Measurements from ENCODE around the gene DNAJC17. TPM values are rescaled to one million over a fixed set of nuclear protein-coding genes. Genes with fewer than 3 reads are reported as not detected.
A peak's percentile ranks its signal among the peaks of the same experiment; 100 is the strongest.

The DNAJC17 gene, protein sequence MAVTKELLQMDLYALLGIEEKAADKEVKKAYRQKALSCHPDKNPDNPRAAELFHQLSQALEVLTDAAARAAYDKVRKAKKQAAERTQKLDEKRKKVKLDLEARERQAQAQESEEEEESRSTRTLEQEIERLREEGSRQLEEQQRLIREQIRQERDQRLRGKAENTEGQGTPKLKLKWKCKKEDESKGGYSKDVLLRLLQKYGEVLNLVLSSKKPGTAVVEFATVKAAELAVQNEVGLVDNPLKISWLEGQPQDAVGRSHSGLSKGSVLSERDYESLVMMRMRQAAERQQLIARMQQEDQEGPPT
- 44.9 and 75.8 TPM in 2 replicates for total RNA-seq (2014; rRNA removed; shearing (Covaris generic); ENCODE audit: low replicate concordance)

- Histone ChIP-seq H3K27me3 (no peaks in the 10 kb centered on the region), H3K9me3 (no peaks in the 10 kb centered on the region), H3K4me3 (peak within 1 kb of the TSS; percentile 98), H3K36me3 (no peaks in the 10 kb centered on the region)
- DNase-seq: peak; percentile 97
Measured at GRCh38 chr15:40807028-40807887, at the start of gene DNAJC17, which contains the start of gene ZFYVE19. DNAJC17 (minus strand) TSS chr15:40807473; CDS start chr15:40807446, 27 bp downstream. ZFYVE19 (plus strand) TSS chr15:40807089; CDS start chr15:40807590, 501 bp downstream.

DNA sequence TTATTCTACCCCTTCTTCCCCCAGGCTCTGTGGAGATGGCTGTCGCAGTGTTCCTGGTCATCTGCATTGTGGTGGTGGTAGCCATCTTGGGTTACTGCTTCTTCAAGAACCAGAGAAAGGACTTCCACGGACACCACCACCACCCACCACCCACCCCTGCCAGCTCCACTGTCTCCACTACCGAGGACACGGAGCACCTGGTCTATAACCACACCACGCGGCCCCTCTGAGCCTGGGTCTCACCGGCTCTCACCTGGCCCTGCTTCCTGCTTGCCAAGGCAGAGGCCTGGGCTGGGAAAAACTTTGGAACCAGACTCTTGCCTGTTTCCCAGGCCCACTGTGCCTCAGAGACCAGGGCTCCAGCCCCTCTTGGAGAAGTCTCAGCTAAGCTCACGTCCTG lies 49.5 kb upstream of the DNAJC17 start:
- no peak for DNase-seq
- Histone ChIP-seq H3K27me3 (no peaks in the 10 kb centered on the region), H3K4me3 (no peak overlapping the region), H3K36me3 (no peaks in the 10 kb centered on the region), H3K9me3 (no peaks in the 10 kb centered on the region)

GRCh38 chr15:40855706-40856234 lies 48.5 kb upstream of the DNAJC17 start:
- Histone ChIP-seq H3K9me3 (no peaks in the 10 kb centered on the region), H3K36me3 (no peaks in the 10 kb centered on the region), H3K4me3 (no peak overlapping the region), H3K27me3 (no peaks in the 10 kb centered on the region)
- DNase-seq: no peak

GRCh38 chr15:40854161-40854560 lies 46.9 kb upstream of the DNAJC17 start:
- no peaks in the 10 kb centered on the region for H3K36me3 ChIP-seq
- H3K9me3 ChIP-seq: no peaks in the 10 kb centered on the region
- no peaks in the 10 kb centered on the region for H3K27me3 ChIP-seq
- H3K4me3 ChIP-seq: no peak overlapping the region
- DNase-seq: no peak

- Histone ChIP-seq H3K9me3 (no peaks in the 10 kb centered on the region), H3K4me3 (no peak overlapping the region), H3K36me3 (no peaks in the 10 kb centered on the region), H3K27me3 (no peaks in the 10 kb centered on the region)
- no peak for DNase-seq
Measured at GRCh38 chr15:40853241-40853890, 46.1 kb upstream of the DNAJC17 start.

DNA sequence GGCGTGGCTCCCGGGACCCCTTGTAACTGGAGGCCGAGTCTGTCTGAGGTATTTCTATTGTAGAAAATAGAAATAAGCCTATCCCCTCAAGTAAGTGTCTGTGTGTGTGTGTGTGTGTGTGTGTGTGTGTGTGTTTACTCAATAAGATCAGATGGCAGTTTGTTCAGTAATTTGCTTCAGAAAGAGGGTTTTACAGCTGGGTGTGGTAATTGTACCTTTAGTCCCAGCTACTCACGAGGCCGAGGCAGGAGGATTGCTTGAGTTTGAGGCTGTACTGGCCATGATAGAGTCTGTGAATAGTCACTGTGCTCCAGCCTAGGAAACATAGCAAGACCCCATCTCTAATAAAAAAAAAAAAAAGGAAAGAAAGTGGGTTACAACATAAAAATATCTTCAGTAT lies 45.3 kb upstream of the DNAJC17 start:
- Histone ChIP-seq H3K9me3 (no peaks in the 10 kb centered on the region), H3K27me3 (no peaks in the 10 kb centered on the region), H3K4me3 (no peak overlapping the region), H3K36me3 (no peaks in the 10 kb centered on the region)
- no peak for DNase-seq

GRCh38 chr15:40850576-40851112 lies 43.4 kb upstream of the DNAJC17 start:
- H3K4me3 ChIP-seq: no peak overlapping the region
- H3K36me3 ChIP-seq: no peaks in the 10 kb centered on the region
- no peaks in the 10 kb centered on the region for H3K27me3 ChIP-seq
- H3K9me3 ChIP-seq: no peaks in the 10 kb centered on the region
- DNase-seq: no peak

- DNase-seq: peak; percentile 39
- Histone ChIP-seq H3K27me3 (no peaks in the 10 kb centered on the region), H3K36me3 (no peaks in the 10 kb centered on the region), H3K9me3 (no peaks in the 10 kb centered on the region), H3K4me3 (no peak overlapping the region)
Measured at GRCh38 chr15:40847223-40847961, 40.1 kb upstream of the DNAJC17 start.

DNA sequence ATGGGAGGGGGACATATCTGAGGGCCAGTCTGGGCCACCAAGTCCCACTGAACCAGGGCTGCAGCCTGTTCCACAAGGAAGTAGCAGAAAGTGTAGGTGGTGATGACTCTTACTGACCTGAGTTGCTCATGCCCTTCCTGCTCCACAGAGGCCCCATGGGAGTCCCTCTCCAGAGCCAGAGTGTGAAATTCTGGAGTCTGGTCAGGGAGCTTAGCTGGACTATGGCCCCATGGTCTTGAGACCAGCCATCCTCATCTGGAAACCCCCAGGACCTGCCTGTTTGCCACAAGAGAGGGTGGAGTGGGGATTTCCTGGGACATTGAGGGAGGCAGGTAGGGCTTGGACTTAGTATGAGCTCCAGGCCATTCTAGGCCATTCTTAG lies 39.6 kb upstream of the DNAJC17 start:
- no peaks in the 10 kb centered on the region for H3K9me3 ChIP-seq
- H3K36me3 ChIP-seq: no peaks in the 10 kb centered on the region
- DNase-seq: no peak
- H3K4me3 ChIP-seq: no peak overlapping the region
- H3K27me3 ChIP-seq: no peaks in the 10 kb centered on the region

GRCh38 chr15:40845511-40846284 lies 38.4 kb upstream of the DNAJC17 start:
- no peaks in the 10 kb centered on the region for H3K27me3 ChIP-seq
- no peak for DNase-seq
- H3K36me3 ChIP-seq: no peaks in the 10 kb centered on the region
- H3K9me3 ChIP-seq: no peaks in the 10 kb centered on the region
- no peak overlapping the region for H3K4me3 ChIP-seq

DNA sequence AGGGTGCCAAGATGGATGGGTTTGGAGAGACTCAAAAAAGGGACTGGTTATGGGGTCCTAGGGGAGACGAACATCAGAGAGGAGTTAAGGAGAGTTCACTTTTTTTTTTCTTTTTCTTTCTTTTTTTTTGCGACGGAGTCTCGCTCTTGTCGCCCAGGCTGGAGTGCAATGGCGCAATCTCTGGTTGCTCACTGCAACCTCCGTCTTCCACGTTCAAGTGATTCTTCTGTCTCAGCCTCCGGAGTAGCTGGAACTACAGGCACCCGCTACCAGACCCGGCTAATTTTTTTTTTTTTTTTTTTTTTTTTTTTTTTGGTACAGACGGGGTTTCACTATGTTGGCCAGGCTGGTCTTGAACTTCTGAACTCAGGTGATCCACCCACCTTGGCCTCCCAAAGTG lies 37.8 kb upstream of the DNAJC17 start:
- H3K36me3 ChIP-seq: no peaks in the 10 kb centered on the region
- H3K9me3 ChIP-seq: no peaks in the 10 kb centered on the region
- no peak for DNase-seq
- no peaks in the 10 kb centered on the region for H3K27me3 ChIP-seq
- H3K4me3 ChIP-seq: no peak overlapping the region

DNA sequence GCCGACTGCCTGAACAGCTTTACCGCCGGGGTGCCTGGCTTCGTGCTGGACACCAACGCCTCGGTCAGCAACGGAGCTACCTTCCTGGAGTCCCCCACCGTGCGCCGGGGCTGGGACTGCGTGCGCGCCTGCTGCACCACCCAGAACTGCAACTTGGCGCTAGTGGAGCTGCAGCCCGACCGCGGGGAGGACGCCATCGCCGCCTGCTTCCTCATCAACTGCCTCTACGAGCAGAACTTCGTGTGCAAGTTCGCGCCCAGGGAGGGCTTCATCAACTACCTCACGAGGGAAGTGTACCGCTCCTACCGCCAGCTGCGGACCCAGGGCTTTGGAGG lies 37.4 kb upstream of the DNAJC17 start:
- no peak for DNase-seq
- H3K27me3 ChIP-seq: no peaks in the 10 kb centered on the region
- H3K4me3 ChIP-seq: no peak overlapping the region
- H3K36me3 ChIP-seq: no peaks in the 10 kb centered on the region
- no peaks in the 10 kb centered on the region for H3K9me3 ChIP-seq

- no peak for DNase-seq
- H3K4me3 ChIP-seq: no peak within 1 kb of the TSS
- no peaks in the 10 kb centered on the region for H3K36me3 ChIP-seq
Measured at GRCh38 chr15:40843885-40844695, 36.8 kb upstream of the DNAJC17 start, which contains the start of gene SPINT1. SPINT1 (plus strand) TSS chr15:40844048; CDS start chr15:40844555, 507 bp downstream.

GRCh38 chr15:40843261-40843884 lies 36.1 kb upstream of the DNAJC17 start:
- H3K9me3 ChIP-seq: no peaks in the 10 kb centered on the region
- no peak for DNase-seq
- H3K36me3 ChIP-seq: no peaks in the 10 kb centered on the region
- no peaks in the 10 kb centered on the region for H3K27me3 ChIP-seq
- H3K4me3 ChIP-seq: no peak overlapping the region

More at GRCh38 chr15:40843885-40844695, 36.8 kb upstream of the DNAJC17 start, which contains the start of gene SPINT1:
- Histone ChIP-seq H3K9me3 (no peaks in the 10 kb centered on the region), H3K27me3 (no peaks in the 10 kb centered on the region)
